HG02763 (cell line): ENCODE measurements around the gene ZNF804B.

Experiments
- ATAC-seq: cut with Tn5 transposase; IDR thresholded peaks from one replicate; pipeline ENCODE4 v1.9.1; 2021; ENCODE audit warnings: mild to moderate bottlenecking, moderate library complexity; ENCODE audit not compliant: unreplicated experiment

ZNF804B gene

DNA sequence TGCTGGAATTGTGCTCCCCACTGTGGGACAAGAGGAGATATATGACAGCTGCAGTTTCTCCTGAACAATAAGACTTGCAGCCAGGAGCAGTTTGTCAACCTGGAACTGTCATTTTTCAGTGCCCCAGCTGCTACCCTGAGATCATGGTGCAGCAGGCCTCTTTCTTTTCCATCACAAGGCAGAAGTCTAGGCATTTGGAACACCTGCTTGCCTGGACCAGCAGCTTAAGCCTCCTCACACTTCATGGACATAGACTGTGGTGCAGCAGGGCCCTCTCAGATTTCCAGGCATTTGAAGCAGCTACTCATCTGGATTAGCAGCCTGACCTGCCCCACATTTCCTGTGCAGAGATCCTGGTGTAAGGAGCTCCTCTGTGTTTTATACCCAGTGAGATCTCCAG is 486.7 kb downstream of the ZNF804B start:
- ATAC-seq: no peak

DNA sequence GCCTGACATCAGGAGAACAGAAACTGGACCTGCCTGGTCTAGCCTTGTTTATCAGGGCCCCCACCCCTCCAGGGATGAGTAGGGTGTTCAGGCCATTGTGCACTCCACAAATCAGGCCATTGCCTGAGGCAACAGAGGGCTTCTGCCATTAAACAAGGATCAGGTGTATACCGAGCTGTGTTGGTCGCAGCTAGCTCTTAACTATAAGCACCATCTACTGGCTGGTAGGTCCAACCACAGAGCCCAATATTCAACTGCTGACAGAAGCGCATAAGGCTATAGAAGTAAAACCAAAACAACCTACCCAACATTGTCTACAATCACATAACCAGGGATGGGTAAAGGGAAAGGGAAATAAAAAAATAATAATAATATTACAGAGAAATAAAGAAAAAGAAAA is 487.7 kb downstream of the ZNF804B start:
- no peak for ATAC-seq

DNA sequence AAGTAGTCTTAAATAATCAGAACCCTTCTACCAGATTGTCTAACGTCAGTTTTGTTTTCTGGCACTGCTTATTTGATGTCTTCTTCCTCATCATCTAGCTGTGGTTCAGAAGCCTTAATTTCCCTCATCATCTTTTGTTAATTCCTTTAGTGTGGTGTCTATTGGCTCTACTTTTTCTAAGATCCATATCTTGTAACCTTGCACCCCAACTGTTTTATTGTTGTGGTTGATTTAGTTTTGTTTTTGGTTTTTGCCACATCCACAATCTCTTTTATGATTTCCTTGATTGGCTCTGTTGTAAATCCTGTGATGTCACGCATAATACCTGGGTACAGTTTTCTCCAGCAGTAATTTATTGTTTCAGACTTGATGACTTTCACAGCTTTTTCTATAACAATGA is 499.6 kb downstream of the ZNF804B start:
- no peak for ATAC-seq

DNA sequence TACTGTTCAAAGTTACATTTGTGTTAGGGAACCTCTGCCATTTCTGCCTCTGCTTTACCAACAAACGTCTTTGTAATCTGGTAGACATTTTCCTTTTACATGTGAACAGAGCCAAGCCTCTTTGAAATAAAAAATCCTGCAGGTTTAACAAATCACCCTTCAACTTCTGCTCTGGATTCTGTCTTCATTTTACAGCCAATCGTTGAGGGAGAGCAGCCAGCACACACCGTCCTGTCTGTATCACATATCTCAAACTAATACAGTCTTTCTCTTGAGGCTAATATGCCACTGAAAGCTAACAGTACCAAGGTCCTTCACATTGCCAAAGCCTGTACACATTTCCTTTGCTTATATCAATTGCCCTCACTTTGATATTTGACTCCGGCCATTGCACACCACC is 504.6 kb downstream of the ZNF804B start:
- ATAC-seq: no peak

DNA sequence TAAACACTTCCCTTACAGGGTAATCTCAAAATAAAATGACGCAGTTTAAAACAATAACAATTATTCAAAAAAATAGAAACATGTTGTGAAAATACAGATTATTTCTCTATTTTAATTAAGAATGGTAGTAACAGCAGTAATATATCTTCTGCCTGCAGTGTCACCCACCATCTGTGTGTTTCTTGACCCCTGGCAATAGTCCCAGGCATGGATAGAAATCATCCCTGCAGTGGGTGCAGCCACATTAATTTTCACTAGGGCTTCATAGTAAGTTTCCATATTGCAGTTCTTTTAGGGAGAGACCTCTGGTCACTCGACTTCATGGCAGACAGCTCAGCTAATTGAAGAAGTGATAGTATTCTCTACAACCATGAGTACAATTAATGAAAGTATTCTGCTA is 506.1 kb downstream of the ZNF804B start:
- no peak for ATAC-seq

DNA sequence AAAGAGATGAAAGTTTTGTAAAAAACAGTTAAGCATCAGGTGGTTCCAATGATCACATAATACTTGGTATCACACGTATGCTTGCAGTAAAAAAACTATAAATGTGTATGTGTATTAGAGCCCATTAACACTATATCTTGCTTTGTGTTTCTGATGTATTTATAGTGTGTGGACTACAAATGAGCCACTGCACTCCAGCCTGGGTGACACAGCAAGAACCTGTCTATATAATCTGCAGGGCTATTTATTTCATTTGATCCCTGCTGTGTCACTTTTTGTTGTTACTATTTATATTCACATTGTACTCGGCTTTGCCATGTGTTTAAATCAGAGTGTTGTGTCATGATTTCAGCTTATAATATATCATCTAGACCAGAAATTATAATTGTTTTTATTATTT is 523.8 kb downstream of the ZNF804B start:
- ATAC-seq: no peak

DNA sequence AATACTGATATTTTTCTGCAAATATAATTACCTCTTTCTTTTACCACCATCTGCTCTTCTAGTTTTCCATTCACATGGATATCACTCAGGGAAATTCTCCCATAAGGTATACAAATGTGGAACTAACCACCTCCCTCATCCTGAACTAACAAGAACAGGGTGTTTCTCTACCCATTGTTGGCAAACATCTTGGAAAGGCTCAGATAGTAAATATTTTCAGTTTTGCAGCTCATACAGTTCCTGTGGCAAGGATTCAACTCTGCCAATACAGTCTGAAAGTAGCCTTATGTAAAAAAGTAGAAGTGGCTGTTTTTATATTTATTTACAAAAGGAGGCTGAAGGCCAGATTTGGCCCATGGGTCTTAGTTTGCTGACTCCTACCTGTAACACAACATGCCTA is 549.0 kb downstream of the ZNF804B start:
- no peak for ATAC-seq

DNA sequence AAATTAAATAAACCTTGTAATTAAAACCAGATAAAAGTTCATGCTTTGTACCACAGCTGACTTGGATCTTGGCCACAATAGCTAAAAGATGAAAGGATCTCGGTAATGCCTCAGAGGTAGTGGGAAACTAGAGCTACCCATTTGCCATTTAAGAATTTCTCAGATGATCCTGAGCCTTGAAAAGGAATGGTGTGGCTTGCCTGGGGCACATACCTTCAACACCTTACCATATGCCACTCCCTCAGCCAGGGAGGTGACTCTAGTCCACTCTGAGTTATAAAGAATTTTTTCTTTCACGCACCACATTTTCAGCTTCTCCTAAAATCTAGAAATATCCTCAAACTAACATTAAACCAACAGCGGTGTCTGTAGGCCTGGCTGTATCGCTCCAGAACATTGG is 552.4 kb downstream of the ZNF804B start:
- ATAC-seq: no peak

DNA sequence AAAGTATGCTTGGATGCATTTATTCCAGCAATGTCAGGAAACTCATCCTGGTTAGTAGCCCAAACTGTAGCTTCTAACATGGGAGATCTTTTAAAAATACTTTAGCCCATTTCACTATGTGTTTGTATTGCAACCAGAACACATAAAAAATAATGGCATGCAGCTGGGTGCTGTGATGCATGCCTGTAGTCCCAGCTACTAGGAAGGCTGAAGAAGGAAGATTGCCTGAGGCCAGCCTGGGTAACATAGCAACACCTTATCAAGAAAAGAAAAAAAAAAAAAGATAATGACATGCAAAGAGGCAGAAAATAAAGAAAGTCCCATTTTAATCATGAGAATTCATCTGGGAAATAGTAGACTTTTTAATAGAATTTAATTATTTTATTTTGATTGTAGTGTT is 553.1 kb downstream of the ZNF804B start:
- no peak for ATAC-seq

DNA sequence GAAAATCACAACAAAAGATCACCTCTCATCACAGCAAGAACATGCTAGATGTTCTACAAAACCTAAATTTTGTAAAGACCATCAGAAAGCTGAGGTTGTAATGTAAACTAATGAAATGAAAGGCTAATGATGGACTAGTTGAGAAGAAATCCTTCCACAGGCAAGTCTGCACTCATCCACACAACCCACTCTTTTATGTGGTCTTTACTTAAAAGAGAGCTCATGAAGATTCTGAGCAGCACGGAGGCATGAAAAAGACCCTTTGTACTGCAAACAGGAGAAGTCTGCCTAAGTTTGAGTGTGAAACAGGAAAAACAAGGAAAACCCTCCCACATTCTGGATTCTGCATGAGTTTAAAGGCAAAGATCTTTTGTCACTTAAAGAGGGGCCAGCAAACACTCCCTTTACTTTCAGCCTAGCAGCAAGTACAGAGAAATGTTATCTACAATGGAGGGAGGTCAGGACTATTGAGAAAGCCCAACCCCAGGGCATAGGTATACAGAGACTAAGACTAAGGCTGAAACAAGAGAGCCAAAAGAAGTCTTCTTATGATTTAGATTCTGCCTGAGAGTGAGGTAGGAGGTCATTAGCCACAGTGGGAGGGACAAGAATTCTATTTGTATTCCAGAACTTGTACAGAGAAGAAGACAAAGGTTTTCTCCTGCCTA is 557.2 kb downstream of the ZNF804B start:
- no peak for ATAC-seq

DNA sequence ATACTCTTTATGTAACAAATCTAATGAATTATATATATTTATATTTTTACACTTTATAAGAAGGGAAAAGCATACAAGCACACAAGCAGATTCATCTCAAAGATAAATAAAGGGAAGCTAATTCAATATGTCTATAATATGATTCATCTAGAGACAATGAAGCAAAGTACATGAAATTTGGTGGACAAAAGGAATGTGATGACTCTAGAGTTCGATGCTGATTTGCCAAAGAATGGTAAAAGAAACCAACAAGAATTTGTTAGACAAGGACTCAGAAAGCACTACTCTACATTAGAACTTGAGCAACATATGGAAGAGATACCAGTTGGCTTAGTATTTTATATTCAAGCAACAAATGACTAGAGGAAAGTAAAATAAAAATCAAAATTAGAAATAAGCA is 572.5 kb downstream of the ZNF804B start:
- ATAC-seq: no peak

DNA sequence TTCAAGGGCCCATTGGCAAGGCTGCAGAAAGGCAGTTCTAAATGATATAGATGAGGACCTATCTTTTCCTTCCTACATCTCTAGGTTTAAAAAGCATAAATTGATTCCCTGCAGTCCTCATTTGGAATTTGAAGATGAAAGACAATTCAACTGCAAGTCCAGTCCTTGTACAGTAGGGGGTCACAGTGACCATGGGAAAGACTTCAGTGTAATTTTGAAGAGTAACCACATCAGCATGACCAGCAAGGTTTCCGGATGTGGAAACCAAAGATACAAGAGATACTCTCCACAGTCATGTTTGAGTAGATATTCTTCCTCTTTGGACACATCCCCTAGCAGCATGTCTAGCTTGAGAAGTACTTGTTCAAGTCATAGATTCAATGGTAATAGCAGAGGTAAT is 575.3 kb downstream of the ZNF804B start:
- no peak for ATAC-seq

DNA sequence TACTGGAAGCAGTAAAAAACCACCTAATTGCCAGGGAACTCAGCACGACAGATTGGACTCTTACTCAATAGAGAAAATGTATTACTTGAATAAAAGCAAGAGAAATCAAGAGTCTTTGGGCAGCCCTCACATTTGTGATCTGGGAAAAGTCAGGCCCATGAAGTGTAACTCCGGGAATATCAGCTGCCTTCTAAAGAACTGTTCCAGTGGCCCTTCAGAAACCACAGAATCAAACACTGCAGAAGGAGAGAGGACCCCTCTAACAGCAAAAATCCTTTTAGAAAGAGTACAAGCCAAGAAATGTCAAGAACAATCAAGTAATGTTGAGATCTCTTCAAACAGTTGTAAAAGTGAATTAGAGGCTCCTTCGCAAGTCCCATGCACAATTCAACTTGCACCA is 576.0 kb downstream of the ZNF804B start:
- ATAC-seq: no peak

DNA sequence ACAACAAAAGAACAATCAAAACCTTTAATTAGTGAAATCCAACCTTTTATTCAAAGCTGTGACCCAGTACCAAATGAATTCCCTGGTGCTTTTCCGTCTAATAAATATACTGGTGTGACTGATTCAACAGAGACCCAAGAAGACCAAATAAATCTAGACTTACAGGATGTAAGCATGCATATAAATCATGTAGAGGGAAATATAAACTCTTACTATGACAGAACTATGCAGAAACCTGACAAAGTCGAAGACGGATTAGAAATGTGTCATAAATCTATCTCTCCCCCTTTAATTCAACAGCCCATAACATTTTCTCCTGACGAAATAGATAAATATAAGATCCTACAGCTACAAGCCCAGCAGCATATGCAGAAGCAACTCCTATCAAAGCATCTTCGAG is 576.6 kb downstream of the ZNF804B start:
- no peak for ATAC-seq

DNA sequence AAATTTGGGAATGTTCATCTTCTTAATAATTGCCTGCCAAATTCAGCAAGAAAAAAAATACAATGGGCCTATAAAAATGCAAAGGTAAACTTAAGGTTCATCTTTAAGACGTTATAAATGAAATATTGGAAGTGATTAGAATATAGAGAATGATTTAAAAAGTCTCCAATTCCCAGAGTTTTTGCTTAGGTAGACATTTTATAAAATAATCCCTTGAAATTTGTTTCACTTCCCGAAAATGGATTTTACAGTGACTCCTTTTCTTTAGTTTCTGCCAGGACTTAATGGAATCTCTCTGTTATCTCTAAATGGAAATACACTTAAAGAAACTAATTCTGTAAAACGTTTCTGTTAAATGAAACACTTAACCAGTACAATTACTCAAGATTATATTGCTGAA is 580.2 kb downstream of the ZNF804B start:
- ATAC-seq: no peak

DNA sequence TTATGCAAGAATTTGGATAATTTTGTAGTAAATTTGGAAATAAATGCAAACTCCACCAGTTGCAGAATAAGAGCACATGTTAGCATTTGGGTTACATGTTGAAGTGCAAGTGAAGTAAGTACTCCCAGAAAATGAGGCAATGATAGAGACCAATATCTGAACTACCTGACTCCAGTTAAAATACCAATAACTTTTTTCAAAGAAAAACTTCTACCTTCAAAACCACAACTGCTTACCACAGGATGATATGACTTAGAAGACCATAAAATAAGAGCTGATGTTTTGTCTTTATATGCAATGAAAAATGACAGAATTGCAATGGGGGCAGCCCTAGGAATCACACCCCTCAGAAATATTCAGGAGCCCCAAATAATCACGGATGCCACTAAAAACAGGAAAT is 597.6 kb downstream of the ZNF804B start:
- no peak for ATAC-seq

DNA sequence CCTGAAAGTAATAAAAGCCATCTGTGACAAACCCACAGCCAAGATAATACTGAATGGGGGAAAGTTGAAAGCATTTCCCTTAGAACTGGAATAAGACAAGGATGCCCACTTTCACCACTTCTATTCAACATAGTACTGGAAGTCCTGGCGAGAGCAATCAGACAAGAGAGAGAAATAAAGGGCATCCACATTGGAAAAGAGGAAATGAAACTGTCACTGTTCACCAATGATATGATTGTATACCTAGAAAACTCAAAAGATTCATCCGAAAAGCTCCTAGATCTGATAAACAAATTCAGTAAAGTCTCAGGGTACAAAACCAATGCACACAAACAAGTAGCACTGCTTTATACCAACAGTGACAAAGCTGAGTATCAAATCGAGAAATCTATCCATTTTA is 617.7 kb downstream of the ZNF804B start:
- ATAC-seq: no peak

DNA sequence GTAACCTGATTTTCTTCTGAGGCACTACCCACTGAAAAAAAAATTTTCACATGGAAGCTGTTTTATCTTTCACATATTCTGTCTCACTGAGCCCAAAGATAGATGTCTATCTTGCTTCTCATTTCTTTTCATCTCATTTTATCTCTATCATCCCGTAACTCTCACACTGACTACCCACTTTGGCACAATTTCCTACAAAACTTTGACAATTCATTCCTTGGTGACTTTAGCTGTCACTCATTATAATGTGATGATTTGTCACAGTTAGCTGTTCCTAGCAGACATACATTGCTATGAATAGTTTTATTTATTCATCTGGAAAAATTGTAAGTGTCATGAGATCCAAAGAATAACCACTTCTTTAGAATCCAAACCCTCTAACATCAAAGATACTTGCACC is 625.9 kb downstream of the ZNF804B start:
- no peak for ATAC-seq
